ENCODE measurements around the gene MMP20.

Gene MMP20

DNA sequence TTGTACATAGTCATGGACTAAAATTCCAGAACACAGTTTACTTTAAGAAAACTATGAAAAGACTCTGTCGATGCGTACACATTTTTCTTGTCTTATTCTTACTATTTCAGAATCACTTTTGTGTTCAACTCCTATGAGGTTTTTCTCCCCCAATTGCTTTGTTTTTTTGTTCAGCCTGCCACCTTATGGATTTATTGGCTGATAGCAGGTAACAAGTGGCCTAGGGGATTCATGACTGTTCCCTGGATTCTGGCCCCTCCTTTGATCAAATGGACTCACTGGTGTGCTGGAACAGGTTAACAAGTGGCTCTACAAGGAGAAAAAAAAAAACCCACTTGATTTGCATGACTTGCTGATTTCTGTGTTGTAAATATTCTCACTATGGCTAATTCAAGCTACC lies 10.6 kb downstream of the MMP20 start:
- Mint-ChIP-seq H3K36me3 (ENCODE audit: low read depth) (no peaks in the 10 kb centered on the region), H3K4me3 (no peak overlapping the region), H3K27me3 (no peaks in the 10 kb centered on the region), H3K9me3 (no peaks in the 10 kb centered on the region), H3K27ac (no peak overlapping the region), H3K4me1 (ENCODE audit: low read depth) (peaks cover 11% of the 10 kb centered on the region)
- DNase-seq = no peak

DNA sequence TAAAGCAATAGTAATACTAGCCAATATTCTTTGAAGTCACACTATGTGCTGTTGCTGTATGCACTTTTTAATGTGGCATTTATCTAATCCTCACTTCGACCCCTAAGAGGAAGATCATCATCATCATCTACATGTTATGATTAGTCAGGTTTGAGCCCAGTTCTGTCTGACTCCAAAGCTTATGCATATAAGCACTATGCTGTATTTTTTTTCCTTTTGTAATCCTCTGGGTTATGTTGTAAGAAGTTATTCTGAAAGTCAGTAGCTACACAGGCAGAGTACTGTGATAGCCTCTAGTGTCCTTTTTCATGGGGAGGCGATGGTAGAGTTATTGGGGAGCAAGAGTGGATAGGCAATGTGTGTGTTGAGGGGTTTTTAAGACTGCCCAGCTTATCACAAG lies 11.1 kb downstream of the MMP20 start:
- H3K9me3 Mint-ChIP-seq = no peaks in the 10 kb centered on the region
- H3K27me3 Mint-ChIP-seq = no peaks in the 10 kb centered on the region
- no peak overlapping the region for H3K27ac Mint-ChIP-seq
- H3K4me3 Mint-ChIP-seq = no peak overlapping the region
- no peak for DNase-seq
- peaks cover 11% of the 10 kb centered on the region for H3K4me1 Mint-ChIP-seq (ENCODE audit: low read depth)
- H3K36me3 Mint-ChIP-seq (ENCODE audit: low read depth) = no peaks in the 10 kb centered on the region

DNA sequence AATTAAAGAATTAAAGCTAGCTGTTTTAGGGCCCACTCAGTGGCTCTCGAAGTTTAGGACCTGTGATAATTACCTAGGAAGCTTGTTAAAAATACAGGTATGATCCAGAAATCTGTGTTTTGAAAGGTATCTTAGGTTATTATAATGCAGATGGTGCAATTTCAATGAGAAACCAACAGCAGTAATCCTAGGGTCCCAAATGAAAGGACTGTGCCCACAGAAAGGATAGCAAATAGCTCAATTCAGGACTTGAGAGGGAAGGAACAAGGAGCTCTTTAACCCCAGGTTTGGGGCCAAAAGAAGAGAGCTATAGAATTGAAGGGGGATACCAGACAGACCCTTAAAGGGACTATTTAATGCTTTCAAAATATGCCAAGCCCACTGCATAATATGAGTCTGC lies 11.7 kb downstream of the MMP20 start:
- Mint-ChIP-seq H3K4me1 (ENCODE audit: low read depth) (peaks cover 11% of the 10 kb centered on the region), H3K27me3 (no peaks in the 10 kb centered on the region), H3K36me3 (ENCODE audit: low read depth) (no peaks in the 10 kb centered on the region), H3K4me3 (no peak overlapping the region), H3K27ac (no peak overlapping the region), H3K9me3 (no peaks in the 10 kb centered on the region)
- no peak for DNase-seq

DNA sequence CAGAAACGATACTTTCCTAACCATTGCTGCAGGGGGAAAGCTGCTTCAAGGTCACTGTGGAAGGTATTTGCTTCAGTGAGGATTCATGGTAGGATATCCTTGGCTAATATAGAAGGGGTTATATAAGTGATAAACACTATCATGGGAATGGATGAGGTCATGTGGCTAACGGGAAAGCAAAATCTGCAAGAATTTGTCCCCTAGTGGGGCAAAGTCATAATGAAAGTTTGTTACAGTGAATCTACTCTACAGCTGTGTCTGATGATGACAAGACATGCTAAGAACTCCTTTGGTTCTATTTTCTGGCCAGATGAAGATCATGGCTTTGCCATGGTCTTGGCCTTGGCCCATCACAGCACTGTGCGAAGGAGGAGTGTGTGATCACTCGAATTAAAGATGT lies 13.8 kb downstream of the MMP20 start:
- no peaks in the 10 kb centered on the region for H3K36me3 Mint-ChIP-seq (ENCODE audit: low read depth)
- H3K4me3 Mint-ChIP-seq = no peak overlapping the region
- H3K4me1 Mint-ChIP-seq (ENCODE audit: low read depth) = peaks cover 11% of the 10 kb centered on the region
- peaks cover 4% of the 10 kb centered on the region for H3K27me3 Mint-ChIP-seq
- H3K27ac Mint-ChIP-seq = no peak overlapping the region
- DNase-seq = no peak
- no peaks in the 10 kb centered on the region for H3K9me3 Mint-ChIP-seq

DNA sequence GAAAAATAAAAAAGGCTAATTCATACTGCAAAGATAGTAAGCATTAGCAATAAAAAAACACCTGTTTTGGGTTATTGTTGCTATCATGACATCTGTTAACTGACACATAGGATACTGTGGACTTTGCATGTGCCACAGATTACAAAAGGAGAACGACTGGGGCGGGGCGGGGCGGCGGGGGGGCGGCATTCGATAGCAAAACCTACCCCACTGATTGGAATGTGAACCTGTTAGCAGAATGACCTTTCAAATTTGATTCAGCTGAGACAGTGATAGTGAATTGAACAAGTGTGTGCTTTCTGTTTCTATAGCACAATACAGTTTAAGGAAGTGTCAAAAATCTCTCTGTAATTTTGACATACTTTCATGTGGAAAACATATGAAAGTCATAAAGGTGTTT lies 14.9 kb downstream of the MMP20 start:
- no peak for DNase-seq
- Mint-ChIP-seq H3K9me3 (no peaks in the 10 kb centered on the region), H3K4me1 (ENCODE audit: low read depth) (peaks cover 11% of the 10 kb centered on the region), H3K27me3 (peaks cover 4% of the 10 kb centered on the region), H3K36me3 (ENCODE audit: low read depth) (no peaks in the 10 kb centered on the region), H3K27ac (no peak overlapping the region), H3K4me3 (no peak overlapping the region)

DNA sequence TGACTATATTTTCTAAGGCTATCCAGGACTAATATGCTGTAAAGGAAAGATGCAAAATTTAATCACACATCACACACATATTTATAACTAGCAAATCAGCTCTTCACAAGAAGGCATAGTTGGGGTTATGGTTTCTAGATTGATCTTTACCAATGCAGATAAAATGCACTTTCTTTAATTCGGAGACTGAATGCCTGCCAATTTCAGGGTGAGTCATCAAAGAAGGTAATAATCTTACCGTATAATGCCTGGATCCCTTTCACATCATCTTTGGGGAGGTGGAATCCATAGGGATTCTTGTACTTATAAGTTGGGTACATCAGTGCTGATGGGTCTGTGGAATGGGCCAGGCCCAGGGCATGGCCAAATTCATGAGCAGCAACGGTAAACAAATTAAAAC lies 16.4 kb downstream of the MMP20 start:
- H3K4me1 Mint-ChIP-seq (ENCODE audit: low read depth) = peaks cover 11% of the 10 kb centered on the region
- H3K9me3 Mint-ChIP-seq = no peaks in the 10 kb centered on the region
- DNase-seq = no peak
- no peak overlapping the region for H3K27ac Mint-ChIP-seq
- no peak overlapping the region for H3K4me3 Mint-ChIP-seq
- peaks cover 4% of the 10 kb centered on the region for H3K27me3 Mint-ChIP-seq
- no peaks in the 10 kb centered on the region for H3K36me3 Mint-ChIP-seq (ENCODE audit: low read depth)

DNA sequence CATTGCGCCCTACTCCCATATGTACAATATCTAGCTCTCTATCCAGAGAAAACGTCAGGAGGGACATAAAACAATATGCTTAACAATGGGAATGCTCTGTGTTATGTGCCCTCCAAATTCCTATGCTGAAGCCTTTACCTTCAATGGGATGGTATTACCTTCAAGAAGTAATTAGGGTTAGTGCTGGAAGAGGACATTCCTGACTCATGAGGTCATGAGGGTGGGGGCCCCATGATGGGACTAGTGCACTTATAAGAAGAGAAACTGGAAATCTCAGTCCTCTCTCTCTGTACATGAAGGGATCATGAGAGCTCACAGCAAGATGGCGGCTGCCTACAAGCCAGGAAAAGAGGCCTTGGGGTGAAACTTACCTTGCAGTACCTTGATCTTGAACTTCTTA lies 20.3 kb downstream of the MMP20 start:
- Mint-ChIP-seq H3K36me3 (ENCODE audit: low read depth) (no peaks in the 10 kb centered on the region), H3K9me3 (no peaks in the 10 kb centered on the region), H3K4me1 (ENCODE audit: low read depth) (peaks cover 13% of the 10 kb centered on the region), H3K4me3 (no peak overlapping the region), H3K27me3 (peaks cover 7% of the 10 kb centered on the region), H3K27ac (no peak overlapping the region)
- DNase-seq = no peak

DNA sequence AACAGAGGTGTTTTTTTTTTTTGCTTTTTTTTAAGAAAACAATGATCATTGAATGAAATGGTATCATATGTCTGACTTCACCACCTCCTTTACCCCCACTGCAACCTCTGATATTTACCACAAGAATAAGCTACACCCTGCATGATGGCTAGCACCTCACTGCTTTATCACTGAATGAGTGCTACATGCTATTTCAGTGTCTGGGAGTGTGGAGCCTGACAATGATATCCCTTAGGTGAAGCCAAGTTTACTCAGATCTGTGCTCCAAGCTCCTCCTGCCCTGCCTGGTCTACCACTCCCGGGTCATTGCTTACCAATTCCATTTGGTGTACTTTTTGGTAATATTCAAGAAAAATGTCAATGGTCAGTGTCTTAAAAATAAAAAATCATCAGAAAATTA lies 21.1 kb downstream of the MMP20 start:
- H3K4me3 Mint-ChIP-seq = no peak overlapping the region
- H3K4me1 Mint-ChIP-seq (ENCODE audit: low read depth) = peaks cover 22% of the 10 kb centered on the region
- H3K27ac Mint-ChIP-seq = no peak overlapping the region
- H3K36me3 Mint-ChIP-seq (ENCODE audit: low read depth) = no peaks in the 10 kb centered on the region
- DNase-seq = no peak
- H3K9me3 Mint-ChIP-seq = no peaks in the 10 kb centered on the region
- H3K27me3 Mint-ChIP-seq = peaks cover 7% of the 10 kb centered on the region

DNA sequence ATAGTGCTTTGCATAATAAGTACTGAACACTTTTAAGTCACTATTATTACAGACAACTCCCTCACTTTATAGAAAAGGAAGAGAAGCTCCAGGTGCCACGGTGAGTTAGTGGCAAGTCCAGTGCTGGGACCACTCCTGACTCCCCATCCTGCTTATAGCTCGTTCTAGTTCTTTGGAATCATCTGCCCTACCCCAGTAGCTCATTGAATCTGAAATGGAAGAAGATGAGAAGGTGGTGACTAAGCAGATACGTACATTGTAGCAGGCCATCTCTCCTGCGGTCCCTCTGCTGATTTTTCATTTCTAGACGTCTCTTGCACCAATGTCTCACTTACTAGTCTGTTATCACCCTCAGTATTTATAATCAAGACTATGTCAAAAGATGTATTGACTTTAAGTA lies 21.6 kb downstream of the MMP20 start:
- Mint-ChIP-seq H3K9me3 (no peaks in the 10 kb centered on the region), H3K27ac (no peak overlapping the region), H3K4me1 (ENCODE audit: low read depth) (peaks cover 26% of the 10 kb centered on the region), H3K27me3 (peaks cover 7% of the 10 kb centered on the region), H3K36me3 (ENCODE audit: low read depth) (no peaks in the 10 kb centered on the region), H3K4me3 (no peak overlapping the region)
- DNase-seq = no peak

DNA sequence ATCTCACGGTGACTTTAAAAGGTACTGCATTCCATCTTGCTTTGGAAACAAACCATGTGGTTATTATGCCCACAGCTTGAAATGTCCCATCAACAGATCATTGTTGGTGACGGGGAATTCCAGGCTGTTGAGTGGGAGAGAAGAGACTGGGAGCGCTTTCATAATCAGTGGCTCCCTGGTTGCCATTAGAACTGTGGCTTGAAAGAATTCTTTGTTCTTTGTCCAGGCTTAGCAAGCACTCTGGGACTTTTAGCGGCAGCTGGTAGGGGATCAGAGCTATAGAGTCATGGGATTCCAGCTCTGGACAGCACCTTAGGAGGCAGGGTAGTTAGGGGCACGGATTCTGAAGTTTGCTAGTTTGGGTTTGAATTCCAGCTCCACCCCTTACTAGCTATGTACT lies 22.0 kb downstream of the MMP20 start:
- Mint-ChIP-seq H3K27me3 (peaks cover 7% of the 10 kb centered on the region), H3K4me3 (no peak overlapping the region), H3K36me3 (ENCODE audit: low read depth) (no peaks in the 10 kb centered on the region), H3K27ac (no peak overlapping the region), H3K4me1 (ENCODE audit: low read depth) (peaks cover 31% of the 10 kb centered on the region), H3K9me3 (no peaks in the 10 kb centered on the region)
- no peak for DNase-seq

DNA sequence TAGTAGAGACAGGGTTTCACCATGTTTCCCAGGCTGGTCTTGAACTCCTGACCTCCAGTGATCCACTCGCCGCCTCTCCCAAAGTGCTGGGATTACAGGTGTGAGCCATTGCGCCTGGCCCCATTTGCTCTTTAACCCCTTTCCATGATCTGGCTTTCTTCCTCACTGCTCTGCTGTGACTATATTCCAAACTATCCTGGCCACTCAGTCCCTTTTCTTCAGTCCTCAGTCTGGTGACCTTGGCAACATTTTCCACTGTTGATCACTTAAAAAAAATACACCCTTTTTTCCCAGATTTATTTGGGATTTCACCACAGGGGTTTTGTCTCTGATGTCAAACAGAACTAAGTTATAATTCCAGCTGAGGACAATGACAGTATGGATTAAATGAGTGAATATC lies 24.5 kb downstream of the MMP20 start:
- peaks cover 2% of the 10 kb centered on the region for H3K27me3 Mint-ChIP-seq
- no peak for DNase-seq
- peak overlapping the region; percentile 71 for H3K27ac Mint-ChIP-seq
- no peaks in the 10 kb centered on the region for H3K36me3 Mint-ChIP-seq (ENCODE audit: low read depth)
- H3K4me1 Mint-ChIP-seq (ENCODE audit: low read depth) = peaks cover 36% of the 10 kb centered on the region
- H3K4me3 Mint-ChIP-seq = no peak overlapping the region
- no peaks in the 10 kb centered on the region for H3K9me3 Mint-ChIP-seq

DNA sequence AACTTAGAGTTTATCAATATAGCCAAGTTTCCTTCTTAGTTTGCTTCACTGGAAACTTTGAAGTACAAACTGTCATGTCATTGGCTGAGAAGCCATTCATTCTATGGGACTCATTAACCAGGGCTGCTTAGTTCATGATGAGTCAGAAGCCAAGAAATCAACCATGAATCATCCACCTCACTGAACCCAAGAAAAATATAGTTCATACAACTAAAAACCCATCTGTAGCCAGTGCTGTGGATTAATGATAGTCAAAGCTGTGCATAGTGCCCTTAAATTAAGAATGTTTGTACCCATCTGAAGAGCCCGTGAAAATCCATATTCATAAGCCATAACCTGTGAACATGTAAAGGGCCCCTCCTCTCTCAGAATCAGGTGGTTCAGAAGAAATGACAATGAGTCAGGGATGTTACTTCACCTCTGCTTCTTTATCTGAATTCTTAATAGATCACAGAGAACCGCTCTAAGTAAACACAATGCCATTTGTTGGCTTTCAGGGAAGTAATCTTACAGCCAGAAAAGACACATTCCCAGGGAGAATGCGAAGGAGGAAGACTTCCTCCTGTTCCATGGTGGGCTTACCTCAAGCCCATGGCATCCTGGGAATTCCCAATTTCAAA lies 25.4 kb downstream of the MMP20 start:
- Mint-ChIP-seq H3K27me3 (peaks cover 2% of the 10 kb centered on the region), H3K4me3 (peak overlapping the region; percentile 36), H3K4me1 (ENCODE audit: low read depth) (peaks cover 36% of the 10 kb centered on the region), H3K36me3 (ENCODE audit: low read depth) (no peaks in the 10 kb centered on the region), H3K9me3 (no peaks in the 10 kb centered on the region), H3K27ac (peak overlapping the region; percentile 95)
- DNase-seq = no peak

DNA sequence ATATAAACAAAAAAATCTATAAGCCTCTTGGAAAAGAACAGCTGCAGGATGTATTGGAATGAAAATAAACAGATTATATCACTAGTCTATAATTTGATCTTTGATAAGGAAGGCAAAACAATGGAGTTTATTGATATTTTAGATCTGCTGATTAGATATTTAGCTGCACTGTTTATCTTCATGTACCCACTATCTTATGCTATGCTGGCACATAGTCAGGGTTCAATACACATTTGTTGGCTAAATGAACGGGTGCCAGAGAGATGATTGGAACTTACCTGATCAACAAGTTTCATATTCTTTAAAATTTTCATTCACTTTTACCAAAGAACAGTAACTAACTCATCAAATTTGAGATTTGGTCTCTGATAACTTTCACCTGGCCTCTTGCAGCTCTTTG lies 26.9 kb downstream of the MMP20 start:
- Mint-ChIP-seq H3K4me3 (no peak overlapping the region), H3K36me3 (ENCODE audit: low read depth) (no peaks in the 10 kb centered on the region), H3K9me3 (no peaks in the 10 kb centered on the region), H3K27ac (peak overlapping the region; percentile 95), H3K4me1 (ENCODE audit: low read depth) (peaks cover 36% of the 10 kb centered on the region), H3K27me3 (peaks cover 2% of the 10 kb centered on the region)
- no peak for DNase-seq

DNA sequence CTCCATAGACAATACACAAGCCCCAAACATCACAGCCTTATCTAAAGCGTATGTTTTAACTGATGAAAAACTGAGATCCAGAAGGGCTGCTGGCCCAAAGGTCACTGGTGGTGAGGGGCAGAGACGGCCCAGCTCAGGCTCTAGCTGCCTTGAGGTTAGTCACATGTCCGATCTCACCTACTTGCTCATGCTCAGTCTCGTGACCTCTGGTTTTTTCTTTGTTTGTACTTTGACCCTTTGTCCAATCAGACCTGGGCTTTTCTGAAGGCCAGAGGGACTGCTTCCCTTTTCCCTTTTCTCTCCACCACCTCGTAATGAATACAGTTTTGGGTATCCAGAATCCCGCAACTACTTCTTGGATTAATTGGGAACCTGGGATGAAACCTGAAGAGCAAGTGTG lies 28.6 kb downstream of the MMP20 start:
- no peak for DNase-seq
- no peak overlapping the region for H3K27ac Mint-ChIP-seq
- no peaks in the 10 kb centered on the region for H3K27me3 Mint-ChIP-seq
- H3K36me3 Mint-ChIP-seq (ENCODE audit: low read depth) = no peaks in the 10 kb centered on the region
- H3K4me3 Mint-ChIP-seq = no peak overlapping the region
- no peaks in the 10 kb centered on the region for H3K9me3 Mint-ChIP-seq
- peaks cover 40% of the 10 kb centered on the region for H3K4me1 Mint-ChIP-seq (ENCODE audit: low read depth)

DNA sequence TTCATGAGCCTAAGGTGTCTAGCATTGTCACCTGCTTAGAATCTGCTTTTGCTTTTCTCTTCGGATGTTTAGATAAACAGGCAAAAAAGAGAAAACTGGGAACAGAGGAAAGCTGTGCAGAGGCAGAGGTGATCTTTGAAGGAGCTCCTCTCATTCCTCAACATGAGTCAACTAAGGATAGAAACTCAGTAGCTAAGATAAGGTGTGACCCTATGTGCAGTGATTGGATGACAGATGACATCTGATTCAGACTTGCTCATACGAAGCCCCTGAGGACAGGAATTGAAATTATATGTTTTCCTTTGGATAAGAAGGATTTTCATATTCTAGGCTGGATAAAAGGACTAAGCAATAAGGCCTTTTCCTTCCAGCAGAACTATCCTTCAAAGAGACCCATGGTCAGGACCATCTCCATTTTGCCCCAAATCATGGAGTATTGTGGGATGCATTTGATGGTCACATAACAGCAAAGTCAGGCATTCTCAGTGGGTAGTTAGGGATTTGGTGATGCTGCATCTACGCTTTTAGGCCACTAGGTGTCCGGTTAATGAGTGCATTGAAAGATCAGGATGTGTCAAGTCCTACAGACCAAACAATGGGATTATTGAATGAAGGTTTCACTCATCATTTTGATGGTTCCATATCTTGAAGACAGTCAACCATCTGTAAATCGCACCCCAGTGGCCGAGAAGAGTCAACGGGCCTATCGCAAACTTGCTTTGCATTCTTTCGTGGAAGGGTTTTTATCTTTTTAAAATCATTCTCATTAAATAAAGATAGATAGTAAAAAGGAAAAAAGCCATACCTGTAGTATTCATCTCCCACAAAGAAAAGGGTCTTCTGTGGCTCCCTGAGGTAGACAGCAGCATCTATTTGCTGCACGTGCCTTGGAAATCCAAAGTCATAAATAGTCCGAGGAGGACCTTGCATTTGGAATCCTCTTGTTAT lies 32.2 kb downstream of the MMP20 start:
- DNase-seq = no peak
- Mint-ChIP-seq H3K4me1 (ENCODE audit: low read depth) (peaks cover 37% of the 10 kb centered on the region), H3K27me3 (no peaks in the 10 kb centered on the region), H3K4me3 (no peak overlapping the region), H3K36me3 (ENCODE audit: low read depth) (no peaks in the 10 kb centered on the region), H3K9me3 (no peaks in the 10 kb centered on the region), H3K27ac (no peak overlapping the region)

Measured in activated T-cell treated with anti-CD3 and anti-CD28 coated beads, Interleukin-2, amount 50 U/mL, for 24 hours (primary cell).